Measurements from ENCODE around the gene MAGT1.
"Not testable (repeated sequence)": the region's sequence is repeated elsewhere in the genome, so short reads cannot be mapped to it uniquely, and the experiment has no call there.

MAGT1 gene

GRCh38 chrX:77894921-77895886 is at the start of gene MAGT1:
TSS of gene MAGT1 (minus strand) at chrX:77895435. CDS start at chrX:77895410, 25 bp downstream.
- peak; percentile 94 for DNase-seq (ENCODE audit: low spot score)

- DNase-seq (ENCODE audit: low spot score) = not testable (repeated sequence)
Measured at GRCh38 chrX:77945031-77945430, 49.8 kb upstream of the MAGT1 start.

GRCh38 chrX:77938083-77938680 is 42.9 kb upstream of the MAGT1 start:
- no peak for DNase-seq (ENCODE audit: low spot score)

- no peak for DNase-seq (ENCODE audit: low spot score)
Measured at GRCh38 chrX:77937291-77937690, 42.1 kb upstream of the MAGT1 start.

- no peak for DNase-seq (ENCODE audit: low spot score)
Measured at GRCh38 chrX:77936299-77936698, 41.1 kb upstream of the MAGT1 start.

- DNase-seq (ENCODE audit: low spot score) = no peak
Measured at GRCh38 chrX:77935886-77936285, 40.7 kb upstream of the MAGT1 start.

- DNase-seq (ENCODE audit: low spot score) = no peak
Measured at GRCh38 chrX:77930581-77930980, 35.3 kb upstream of the MAGT1 start.

GRCh38 chrX:77925764-77926163 is 30.5 kb upstream of the MAGT1 start:
- DNase-seq (ENCODE audit: low spot score) = no peak

GRCh38 chrX:77924320-77924859 is 29.2 kb upstream of the MAGT1 start:
- DNase-seq (ENCODE audit: low spot score) = no peak

- DNase-seq (ENCODE audit: low spot score) = no peak
Measured at GRCh38 chrX:77922787-77923186, 27.6 kb upstream of the MAGT1 start.

GRCh38 chrX:77919370-77919769 is 24.1 kb upstream of the MAGT1 start:
- DNase-seq (ENCODE audit: low spot score) = not testable (repeated sequence)

GRCh38 chrX:77918568-77918967 is 23.3 kb upstream of the MAGT1 start:
- DNase-seq (ENCODE audit: low spot score) = no peak

GRCh38 chrX:77917294-77917933 is 22.2 kb upstream of the MAGT1 start:
- no peak for DNase-seq (ENCODE audit: low spot score)

- DNase-seq (ENCODE audit: low spot score) = peak; percentile 92
Measured at GRCh38 chrX:77910108-77910840, 15.0 kb upstream of the MAGT1 start, which contains the start of gene ATP7A. TSS of gene ATP7A (plus strand) at chrX:77910693. CDS start at chrX:77971642, 60,949 bp downstream.

GRCh38 chrX:77901506-77901905 is 6.3 kb upstream of the MAGT1 start:
- no peak for DNase-seq (ENCODE audit: low spot score)

- DNase-seq (ENCODE audit: low spot score) = no peak
Measured at GRCh38 chrX:77900688-77901087, 5.5 kb upstream of the MAGT1 start.

GRCh38 chrX:77899081-77899828 is 4.0 kb upstream of the MAGT1 start, which contains the start of gene COX7B:
TSS of gene COX7B (plus strand) at chrX:77899468. CDS start at chrX:77899554, 86 bp downstream.
- peak; percentile 92 for DNase-seq (ENCODE audit: low spot score)

- no peak for DNase-seq (ENCODE audit: low spot score)
Measured at GRCh38 chrX:77893713-77894112, 1.5 kb downstream of the MAGT1 start.

GRCh38 chrX:77892887-77893286 is 2.3 kb downstream of the MAGT1 start:
- no peak for DNase-seq (ENCODE audit: low spot score)

GRCh38 chrX:77881418-77881817 is 13.8 kb downstream of the MAGT1 start:
- DNase-seq (ENCODE audit: low spot score) = not testable (repeated sequence)

GRCh38 chrX:77875372-77875771 is 19.9 kb downstream of the MAGT1 start:
- no peak for DNase-seq (ENCODE audit: low spot score)
